Thoracic aorta endothelial cell (primary cell): ENCODE data around the gene RAD52. TPM values are rescaled to one million over a fixed set of nuclear protein-coding genes. Genes with fewer than 3 reads are reported as not detected.

Experiments used
- total RNA-seq: library from RNA; depleted of rRNA; stranded (reverse); fragments of >200 nt; gene quantifications from 2 replicates; pipeline ENCODE4 v1.2.3, GENCODE V29; 2012

RAD52 gene
- 9.0 and 15.7 TPM in 2 replicates for total RNA-seq

GRCh38 chr12:949453-950191 lies at the start of gene RAD52:
RAD52 (minus strand) TSS chr12:949694; CDS start chr12:933058, 16,636 bp downstream.

GRCh38 chr12:990661-991349 lies 41.3 kb upstream of the RAD52 start, which contains the start of gene ERC1:
ERC1 (plus strand) TSS chr12:991223; CDS start chr12:1027904, 36,681 bp downstream.

Other genes starting within 250 kb of the RAD52 start
- 89.6 and 116 TPM in 2 replicates for gene WNK1, start 197.1 kb downstream of the RAD52 start, total RNA-seq
- gene ERC1, start 41.5 kb upstream of the RAD52 start, total RNA-seq: 48.0 and 58.5 TPM in 2 replicates